K562 (cell line): ENCODE results near the gene TMEM38B. TPM values are rescaled to one million over a fixed set of nuclear protein-coding genes. Genes with fewer than 3 reads are reported as not detected.

Experiments
- BRF1 ChIP-seq: IDR thresholded peaks from 3 replicates; pipeline ENCODE4 v1.6.1; 2011; ENCODE audit warnings: borderline replicate concordance, mild to moderate bottlenecking; ENCODE audit not compliant: insufficient read length; ENCODE audit errors: extremely low read depth
- CEBPB ChIP-seq: fragments of 450-650 bp; IDR thresholded peaks from 2 replicates; pipeline ENCODE4 v1.6.1; 2016; ENCODE audit warnings: missing genetic modification characterization, missing compliant biosample characterization
- DMBX1 ChIP-seq: fragments of 250-450 bp; sonication (Bioruptor Pico); IDR thresholded peaks from 2 replicates; pipeline ENCODE4 v1.8.0; 2022; ENCODE audit warnings: inconsistent platforms, mild to moderate bottlenecking, moderate library complexity, borderline replicate concordance
- ELF2 ChIP-seq: fragments of 250-450 bp; sonication (Bioruptor Pico); IDR thresholded peaks from 2 replicates; pipeline ENCODE4 v1.5.0; 2021; ENCODE audit warnings: mild to moderate bottlenecking
- ETV1 ChIP-seq: fragments of 450-650 bp; conservative IDR thresholded peaks from 2 replicates; pipeline ENCODE4 v1.6.1; 2016; ENCODE audit warnings: missing genetic modification characterization, control low read depth, low read depth, missing compliant biosample characterization
- ETV5 ChIP-seq: sonication (generic); formaldehyde crosslinking; IDR thresholded peaks from 2 replicates; pipeline ENCODE4 v1.4.0; 2020; ENCODE audit warnings: low read depth, mild to moderate bottlenecking, missing genetic modification reagents
- FOXJ3 ChIP-seq: sonication (generic); formaldehyde crosslinking; IDR thresholded peaks from 2 replicates; pipeline ENCODE4 v1.4.0; 2020; ENCODE audit warnings: mild to moderate bottlenecking, missing genetic modification reagents
- GTF2A2 ChIP-seq: IDR thresholded peaks from 2 replicates; pipeline ENCODE4 v1.6.1; 2016; ENCODE audit warnings: mild to moderate bottlenecking, missing genetic modification characterization, missing compliant biosample characterization
- HNRNPL ChIP-seq: fragments of 200-400 bp; formaldehyde crosslinking; IDR thresholded peaks from 2 replicates; pipeline ENCODE4 v1.6.1; 2017; ENCODE audit warnings: low read depth, mild to moderate bottlenecking, low read length
- SAFB2 ChIP-seq: fragments of 200-400 bp; formaldehyde crosslinking; IDR thresholded peaks from 2 replicates; pipeline ENCODE4 v1.6.1; 2018; ENCODE audit warnings: borderline replicate concordance, low read length, low read depth, moderate library complexity; ENCODE audit not compliant: severe bottlenecking
- TCF3 ChIP-seq: sonication (generic); formaldehyde crosslinking; IDR thresholded peaks from 2 replicates; pipeline ENCODE4 v1.4.0; 2020; ENCODE audit warnings: mild to moderate bottlenecking, missing genetic modification reagents
- YY1 ChIP-seq, 3 experiments: IDR thresholded peaks; 2 replicates each; pipeline ENCODE4 v1.6.1; 2011; ENCODE audit warnings: low read length in 2 of 3, mild to moderate bottlenecking in 2 of 3, moderate library complexity in 2 of 3, borderline replicate concordance in 1 of 3, control low read depth in 1 of 3, low read depth in 1 of 3; ENCODE audit not compliant: insufficient read depth in 3 of 3, insufficient replicate concordance in 2 of 3, control insufficient read depth in 1 of 3, insufficient read length in 1 of 3; ENCODE audit errors: extremely low read depth in 1 of 3
- ZNF212 ChIP-seq: fragments of 450-650 bp; formaldehyde crosslinking; IDR thresholded peaks from 2 replicates; pipeline ENCODE4 v1.4.0; 2020; ENCODE audit warnings: mild to moderate bottlenecking
- ZNF263 ChIP-seq: sonication (generic); formaldehyde crosslinking; IDR thresholded peaks from 2 replicates; pipeline ENCODE4 v1.8.0; 2022; ENCODE audit warnings: mild to moderate bottlenecking, missing genetic modification reagents, borderline replicate concordance
- ZNF436 ChIP-seq: fragments of 250-450, 450-650 bp; sonication (Bioruptor Pico); formaldehyde crosslinking; IDR thresholded peaks from 2 replicates; pipeline ENCODE4 v1.7.0; 2020; ENCODE audit warnings: mild to moderate bottlenecking
- ZNF584 ChIP-seq: fragments of 200-800 bp; sonication (Bioruptor generic); IDR thresholded peaks from 2 replicates; pipeline ENCODE4 v1.6.1; 2016; ENCODE audit warnings: low read depth, mild to moderate bottlenecking, missing genetic modification characterization, missing compliant biosample characterization
- polyA plus RNA-seq, 8 experiments: library from polyadenylated mRNA; depleted of rRNA in 4 of 8; stranded (reverse) in 5 of 8; unstranded in 3 of 8; fragments of >200 nt; fragmentation: Nextera tagmentation in 2 of 8; fragmentation: Illumina TruSeq in 1 of 8; extraction: Ambion mirVana in 2 of 8; extraction: Trizol in 1 of 8; gene quantifications; 2 replicates each; pipeline versions ENCODE4 v1.2.1 to v1.2.3, GENCODE V29; 2011 to 2014; ENCODE audit warnings: inconsistent platforms in 1 of 8, missing spikeins in 1 of 8
- total RNA-seq, 7 experiments: library from RNA; depleted of rRNA in 6 of 7; stranded (reverse); fragments of >200 nt in 6 of 7; fragmentation: Illumina TruSeq in 2 of 7; extraction: Trizol in 2 of 7; gene quantifications; 2 replicates each; pipeline versions ENCODE4 v1.2.1 to v1.2.3, GENCODE V29; 2011 to 2021; ENCODE audit warnings: low replicate concordance in 1 of 7
- TF ChIP-seq, protein P1 (sequence below), 2 experiments: fragments of 450-650 bp; IDR thresholded peaks; 2 replicates each; pipeline ENCODE4 v1.6.1; 2016
- TF ChIP-seq, protein P2 (sequence below): fragments of 250-450 bp; sonication (Bioruptor Pico); IDR thresholded peaks from 2 replicates; pipeline ENCODE4 v1.5.1; 2021; ENCODE audit warnings: mild to moderate bottlenecking
- TF ChIP-seq, protein P3 (sequence below): fragments of 250-450 bp; sonication (Bioruptor Pico); IDR thresholded peaks from 2 replicates; pipeline ENCODE4 v1.8.0; 2021; ENCODE audit warnings: moderate library complexity, mild to moderate bottlenecking, inconsistent platforms

TMEM38B gene
- total and polyA plus RNA-seq, 9 of the 15 experiments (the other 6 are each of a cell fraction or from before 2014, with no cell fraction given), result 26.0 to 57.5 (median 38.5) TPM

DNA sequence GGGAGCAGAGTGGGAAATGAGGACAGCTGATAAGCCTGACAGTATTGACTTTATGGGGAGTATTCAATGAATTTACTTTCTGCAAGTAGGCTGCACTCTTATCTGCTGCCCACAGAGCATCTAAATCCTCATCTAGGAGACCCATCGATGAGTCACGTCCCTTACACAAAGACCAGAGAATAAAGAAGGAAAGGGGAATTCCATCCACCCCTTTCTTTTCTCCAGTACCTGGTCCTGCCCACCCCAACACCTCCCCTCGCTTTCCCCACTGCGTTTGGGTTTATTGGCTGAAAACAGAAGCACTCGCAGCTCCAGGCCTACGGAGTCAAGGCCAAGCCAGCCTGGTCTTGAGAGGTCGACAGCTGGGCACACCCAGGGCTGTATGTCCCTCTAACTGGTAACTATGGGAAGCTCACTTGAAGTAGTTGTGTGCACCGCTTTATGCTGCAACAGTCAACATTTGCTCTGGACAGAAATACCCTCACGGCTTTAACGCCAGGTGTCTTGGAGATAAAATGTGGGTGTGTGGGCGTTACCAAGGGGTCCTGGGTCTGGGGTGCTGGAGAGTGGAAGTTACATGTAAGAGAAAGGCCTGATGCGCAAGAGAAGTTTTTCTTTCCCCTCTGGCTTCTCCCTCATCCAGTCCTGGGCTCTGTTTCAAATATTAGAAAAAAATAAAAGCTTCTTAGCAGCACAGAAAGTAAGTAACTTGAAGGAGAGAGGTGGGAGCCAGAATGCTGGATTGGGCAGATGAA, 46.6 kb upstream of the TMEM38B start (continued):
- TF ChIP-seq ZNF263 (CRISPR knock-in tag) (no peak), GTF2A2 (no peak), ELF2 (CRISPR knock-in tag) (no peak), ZNF212 (no peak), ZNF584 (no peak), FOXJ3 (CRISPR knock-in tag) (no peak), BRF1 (no peak), TCF3 (CRISPR knock-in tag) (peak; percentile 94), SAFB2 (no peak), DMBX1 (CRISPR knock-in tag) (peak; percentile 82), ETV5 (CRISPR knock-in tag) (no peak), ETV1 (no peak; the same call in 1 of the 2 replicates), ZNF436 (no peak), HNRNPL (0 out of 2 replicates have a peak, but pooled peaks have one; percentile 36), YY1 (IDR thresholded peaks at IDR 0.05; ENCODE audit: borderline replicate concordance in 1 of 3, control insufficient read depth in 1 of 3, extremely low read depth in 1 of 3, insufficient read depth in 3 of 3, insufficient read length in 1 of 3, insufficient replicate concordance in 2 of 3, low read depth in 1 of 3, low read length in 2 of 3) (no peak), CEBPB (tag) (no peak)
- TF ChIP-seq, protein P1, sequence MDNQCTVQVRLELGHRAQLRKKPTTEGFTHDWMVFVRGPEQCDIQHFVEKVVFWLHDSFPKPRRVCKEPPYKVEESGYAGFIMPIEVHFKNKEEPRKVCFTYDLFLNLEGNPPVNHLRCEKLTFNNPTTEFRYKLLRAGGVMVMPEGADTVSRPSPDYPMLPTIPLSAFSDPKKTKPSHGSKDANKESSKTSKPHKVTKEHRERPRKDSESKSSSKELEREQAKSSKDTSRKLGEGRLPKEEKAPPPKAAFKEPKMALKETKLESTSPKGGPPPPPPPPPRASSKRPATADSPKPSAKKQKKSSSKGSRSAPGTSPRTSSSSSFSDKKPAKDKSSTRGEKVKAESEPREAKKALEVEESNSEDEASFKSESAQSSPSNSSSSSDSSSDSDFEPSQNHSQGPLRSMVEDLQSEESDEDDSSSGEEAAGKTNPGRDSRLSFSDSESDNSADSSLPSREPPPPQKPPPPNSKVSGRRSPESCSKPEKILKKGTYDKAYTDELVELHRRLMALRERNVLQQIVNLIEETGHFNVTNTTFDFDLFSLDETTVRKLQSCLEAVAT (IDR thresholded peaks at IDR 0.05), result no peak
- TF ChIP-seq, protein P2, sequence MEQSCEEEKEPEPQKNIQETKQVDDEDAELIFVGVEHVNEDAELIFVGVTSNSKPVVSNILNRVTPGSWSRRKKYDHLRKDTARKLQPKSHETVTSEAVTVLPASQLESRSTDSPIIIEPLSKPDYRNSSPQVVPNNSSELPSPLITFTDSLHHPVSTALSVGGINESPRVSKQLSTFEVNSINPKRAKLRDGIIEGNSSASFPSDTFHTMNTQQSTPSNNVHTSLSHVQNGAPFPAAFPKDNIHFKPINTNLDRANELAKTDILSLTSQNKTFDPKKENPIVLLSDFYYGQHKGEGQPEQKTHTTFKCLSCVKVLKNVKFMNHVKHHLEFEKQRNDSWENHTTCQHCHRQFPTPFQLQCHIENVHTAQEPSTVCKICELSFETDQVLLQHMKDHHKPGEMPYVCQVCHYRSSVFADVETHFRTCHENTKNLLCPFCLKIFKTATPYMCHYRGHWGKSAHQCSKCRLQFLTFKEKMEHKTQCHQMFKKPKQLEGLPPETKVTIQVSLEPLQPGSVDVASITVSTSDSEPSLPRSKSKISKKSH, result no peak
- TF ChIP-seq, protein P3, sequence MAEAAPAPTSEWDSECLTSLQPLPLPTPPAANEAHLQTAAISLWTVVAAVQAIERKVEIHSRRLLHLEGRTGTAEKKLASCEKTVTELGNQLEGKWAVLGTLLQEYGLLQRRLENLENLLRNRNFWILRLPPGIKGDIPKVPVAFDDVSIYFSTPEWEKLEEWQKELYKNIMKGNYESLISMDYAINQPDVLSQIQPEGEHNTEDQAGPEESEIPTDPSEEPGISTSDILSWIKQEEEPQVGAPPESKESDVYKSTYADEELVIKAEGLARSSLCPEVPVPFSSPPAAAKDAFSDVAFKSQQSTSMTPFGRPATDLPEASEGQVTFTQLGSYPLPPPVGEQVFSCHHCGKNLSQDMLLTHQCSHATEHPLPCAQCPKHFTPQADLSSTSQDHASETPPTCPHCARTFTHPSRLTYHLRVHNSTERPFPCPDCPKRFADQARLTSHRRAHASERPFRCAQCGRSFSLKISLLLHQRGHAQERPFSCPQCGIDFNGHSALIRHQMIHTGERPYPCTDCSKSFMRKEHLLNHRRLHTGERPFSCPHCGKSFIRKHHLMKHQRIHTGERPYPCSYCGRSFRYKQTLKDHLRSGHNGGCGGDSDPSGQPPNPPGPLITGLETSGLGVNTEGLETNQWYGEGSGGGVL (CRISPR knock-in tag), result no peak
